Endothelial cell of umbilical vein (primary cell): ENCODE results near the gene S100Z. TPM values are rescaled to one million over a fixed set of nuclear protein-coding genes. Genes with fewer than 3 reads are reported as not detected.

Source experiments
- BruUV-seq: library from RNA; stranded (reverse); fragments of 400-500 nt; replicated peaks from 2 replicates; lab custom pipeline; 2021; lab: Mats Ljungman, UMichigan
- CTCF ChIA-PET: fragments of 300-600, 350-600 bp; sonication (Branson Sonifier 250); formaldehyde crosslinking; loops from one replicate; lab custom pipeline; 2021; ENCODE audit warnings: antibody characterized with exemption, inconsistent platforms; lab: Charles Lee
- POLR2A ChIA-PET: fragments of 300-600, 350-600 bp; sonication (Branson Sonifier 250); formaldehyde crosslinking; loops from one replicate; lab custom pipeline; 2021; ENCODE audit warnings: antibody characterized with exemption, inconsistent platforms; lab: Charles Lee
- DNase-seq: peaks from one replicate; pipeline ENCODE4 v3.0.0-alpha.2; 2011; ENCODE audit warnings: low read depth, low spot score
- FAIRE-seq: peaks from 2 replicates; lab custom pipeline; 2011; peaks lifted over from hg19 to GRCh38; lab: Jason Lieb, UNC
- H2AFZ ChIP-seq: 2 replicates; pipeline ENCODE4 v1.6.0; 2012; ENCODE audit warnings: low read depth, low read length, control low read depth, inconsistent platforms
- H3K27ac ChIP-seq: 2 replicates; pipeline ENCODE4 v1.5.1; 2011; ENCODE audit warnings: low read depth, mild to moderate bottlenecking, control low read depth, low read length, moderate library complexity; ENCODE audit not compliant: insufficient read depth
- H3K27me3 ChIP-seq, 2 experiments: 2 replicates each; pipeline versions ENCODE4 v1.6.0 to v1.6.1; 2011; ENCODE audit warnings: low read length in 2 of 2, mixed read lengths in 1 of 2; ENCODE audit not compliant: control insufficient read depth in 2 of 2, insufficient read depth in 2 of 2
- H3K36me3 ChIP-seq, 2 experiments: 2 replicates in 1 of 2; 3 replicates in 1 of 2; pipeline ENCODE4 v1.5.1; 2011; ENCODE audit warnings: low read length in 2 of 2, mild to moderate bottlenecking in 1 of 2, moderate library complexity in 1 of 2; ENCODE audit not compliant: control insufficient read depth in 2 of 2, insufficient read depth in 2 of 2; ENCODE audit errors: extremely low read depth in 1 of 2
- H3K4me1 ChIP-seq: 3 replicates; pipeline ENCODE4 v1.5.1; 2011; ENCODE audit warnings: mild to moderate bottlenecking, low read length; ENCODE audit not compliant: control insufficient read depth, insufficient read depth; ENCODE audit errors: extremely low read depth
- H3K4me2 ChIP-seq: 2 replicates; pipeline ENCODE4 v1.6.1; 2011; ENCODE audit warnings: low read length, control low read depth, mixed read lengths; ENCODE audit not compliant: insufficient read depth
- H3K4me3 ChIP-seq, 3 experiments: fragments of 200-600 bp in 1 of 3; sonication (generic), shearing (Covaris generic) in 1 of 3; replicated peaks in 1 of 3; 2 replicates each; pipeline ENCODE4 v1.5.1; 2011 to 2016; ENCODE audit warnings: control low read depth in 3 of 3, low read length in 3 of 3, mild to moderate bottlenecking in 2 of 3, inconsistent platforms in 1 of 3, low read depth in 1 of 3, moderate library complexity in 1 of 3; ENCODE audit not compliant: insufficient read depth in 1 of 3
- H3K79me2 ChIP-seq: 2 replicates; pipeline ENCODE4 v1.6.0; 2012; ENCODE audit warnings: low read length, inconsistent platforms; ENCODE audit not compliant: control insufficient read depth, insufficient read depth
- H3K9ac ChIP-seq: replicated peaks from 2 replicates; pipeline ENCODE3; 2011; ENCODE audit warnings: low read length, control low read depth; ENCODE audit not compliant: insufficient read depth; ENCODE audit errors: extremely low read depth
- H3K9me1 ChIP-seq: replicated peaks from 3 replicates; pipeline ENCODE4 v1.6.0; 2011; ENCODE audit warnings: mild to moderate bottlenecking, low read length; ENCODE audit not compliant: control insufficient read depth, insufficient read depth; ENCODE audit errors: extremely low read depth
- H3K9me3 ChIP-seq: replicated peaks from 2 replicates; pipeline ENCODE4 v1.5.1; 2012; ENCODE audit warnings: low read length, inconsistent platforms; ENCODE audit not compliant: control insufficient read depth, insufficient read depth
- H4K20me1 ChIP-seq: replicated peaks from 2 replicates; pipeline ENCODE3; 2011; ENCODE audit warnings: mild to moderate bottlenecking, low read length; ENCODE audit not compliant: control insufficient read depth, insufficient read depth; ENCODE audit errors: extremely low read depth
- CTCF ChIP-seq, 2 donors: IDR thresholded peaks; 1 replicate in 1 of 2; 2 replicates in 1 of 2; pipeline ENCODE4 v1.5.1; 2011; ENCODE audit warnings: low read length in 2 of 2, mild to moderate bottlenecking in 2 of 2, moderate library complexity in 2 of 2, control low read depth in 1 of 2, inconsistent platforms in 1 of 2, low read depth in 1 of 2; ENCODE audit not compliant: insufficient read depth in 1 of 2; ENCODE audit errors: extremely low read depth in 1 of 2
- EZH2 ChIP-seq: IDR thresholded peaks from 2 replicates; pipeline ENCODE4 v1.6.1; 2012; ENCODE audit warnings: borderline replicate concordance, low read depth, mild to moderate bottlenecking, moderate library complexity, low read length, inconsistent platforms; ENCODE audit not compliant: severe bottlenecking
- FOS ChIP-seq: IDR thresholded peaks from 2 replicates; pipeline ENCODE4 v1.6.1; 2011; ENCODE audit warnings: mild to moderate bottlenecking, low read length, moderate library complexity, borderline replicate concordance; ENCODE audit not compliant: insufficient read depth
- GATA2 ChIP-seq: IDR thresholded peaks from 2 replicates; pipeline ENCODE4 v1.7.0; 2011; ENCODE audit warnings: low read depth, mild to moderate bottlenecking, moderate library complexity, mixed read lengths, low read length; ENCODE audit not compliant: insufficient read length, insufficient read depth
- JUN ChIP-seq: IDR thresholded peaks from 2 replicates; pipeline ENCODE4 v1.6.1; 2011; ENCODE audit warnings: borderline replicate concordance, low read depth; ENCODE audit not compliant: insufficient read length, insufficient read depth
- MAX ChIP-seq: IDR thresholded peaks from 2 replicates; pipeline ENCODE4 v1.6.1; 2011; ENCODE audit not compliant: insufficient read depth, insufficient read length
- MYC ChIP-seq: IDR thresholded peaks from one replicate; pipeline ENCODE4 v1.6.1; 2011; ENCODE audit warnings: mild to moderate bottlenecking, low read depth, low read length
- POLR2A ChIP-seq: IDR thresholded peaks from 2 replicates; pipeline ENCODE4 v1.6.1; 2012; ENCODE audit warnings: low read depth, mild to moderate bottlenecking, control low read depth, low read length
- POLR2AphosphoS5 ChIP-seq: IDR thresholded peaks from 2 replicates; pipeline ENCODE4 v1.6.1; 2012; ENCODE audit warnings: low read depth, mild to moderate bottlenecking, control low read depth, low read length, moderate library complexity; ENCODE audit not compliant: insufficient read depth
- dilution Hi-C: fragments of 300-500 bp; cut with MboI; formaldehyde crosslinking; loops from one replicate; pipeline ENCODE4 v1.15.0; 2019; ENCODE audit warnings: low sequenced_read_pairs; ENCODE audit not compliant: extremely low pct_ligation_motif_present
- intact Hi-C: fragments of 100-400 bp; cut with micrococcal nuclease; formaldehyde crosslinking; loops from one replicate; pipeline ENCODE4 v1.10.0; 2022
- polyA plus RNA-seq, 4 experiments: library from polyadenylated mRNA; depleted of rRNA in 3 of 4; stranded (reverse) in 3 of 4; unstranded in 1 of 4; fragments of >200 nt; gene quantifications; 2 replicates each; pipeline versions ENCODE4 v1.2.1 to v1.2.3, GENCODE V29; 2011 to 2012; ENCODE audit warnings: missing spikeins in 1 of 4
- total RNA-seq: library from RNA; stranded (reverse); gene quantifications from 2 replicates; pipeline ENCODE4 v1.2.3, GENCODE V29; 2021

Gene S100Z
- total and polyA plus RNA-seq, 2 donors (not counting 3 experiments of a cell fraction or from before 2014, with no cell fraction given), result not detected

GRCh38 chr5:76813982-76814562 lies 35.7 kb upstream of the S100Z start:
- FAIRE-seq (peak; percentile 92), DNase-seq (peak; percentile 54)
- Histone ChIP-seq H4K20me1 (no peaks in the 10 kb centered on the region), H3K4me2 (no peak overlapping the region), H3K36me3 (no peaks in the 10 kb centered on the region), H3K27me3 (no peaks in the 10 kb centered on the region), H3K9ac (no peak overlapping the region), H3K4me1 (peaks cover 10% of the 10 kb centered on the region), H3K4me3 (no peak overlapping the region), H3K27ac (peak overlapping the region; percentile 10), H2AFZ (no peak overlapping the region), H3K9me1 (no peaks in the 10 kb centered on the region), H3K9me3 (no peaks in the 10 kb centered on the region), H3K79me2 (no peaks in the 10 kb centered on the region)
- CTCF ChIA-PET, result interaction anchor here (1.1 to 1.5 kb wide), 2 partner anchors 23 to 40 kb away, joined by 4 to 10 read pairs; no protein-coding TSS in a partner anchor
- dilution Hi-C loops (loop anchor here (25.0 kb wide), 1 partner anchor 127 kb away; no protein-coding TSS in a partner anchor), intact Hi-C loops (loop anchor here (1.0 kb wide), 1 partner anchor 8 kb away; no protein-coding TSS in a partner anchor)
- TF ChIP-seq EZH2 (no peak), CTCF (IDR thresholded peaks at IDR 0.05; ENCODE audit: extremely low read depth in 1 of 2, insufficient read depth in 1 of 2, low read depth in 1 of 2, low read length in 2 of 2) (no peak), GATA2 (peak; percentile 90), FOS (peak; percentile 61), POLR2A (no peak), JUN (peak; percentile 29), MYC (no peak), POLR2AphosphoS5 (peak; percentile 70), MAX (no peak)
- POLR2A ChIA-PET, result no interaction called here
- BruUV-seq, result no TSS peak
